ENCODE results near the gene CH25H. TPM values are rescaled to one million over a fixed set of nuclear protein-coding genes. Genes with fewer than 3 reads are reported as not detected.

Gene CH25H
- total and polyA plus RNA-seq, 10 of the 15 experiments (the other 5 are each of a cell fraction or from before 2014, with no cell fraction given): not detected

DNA sequence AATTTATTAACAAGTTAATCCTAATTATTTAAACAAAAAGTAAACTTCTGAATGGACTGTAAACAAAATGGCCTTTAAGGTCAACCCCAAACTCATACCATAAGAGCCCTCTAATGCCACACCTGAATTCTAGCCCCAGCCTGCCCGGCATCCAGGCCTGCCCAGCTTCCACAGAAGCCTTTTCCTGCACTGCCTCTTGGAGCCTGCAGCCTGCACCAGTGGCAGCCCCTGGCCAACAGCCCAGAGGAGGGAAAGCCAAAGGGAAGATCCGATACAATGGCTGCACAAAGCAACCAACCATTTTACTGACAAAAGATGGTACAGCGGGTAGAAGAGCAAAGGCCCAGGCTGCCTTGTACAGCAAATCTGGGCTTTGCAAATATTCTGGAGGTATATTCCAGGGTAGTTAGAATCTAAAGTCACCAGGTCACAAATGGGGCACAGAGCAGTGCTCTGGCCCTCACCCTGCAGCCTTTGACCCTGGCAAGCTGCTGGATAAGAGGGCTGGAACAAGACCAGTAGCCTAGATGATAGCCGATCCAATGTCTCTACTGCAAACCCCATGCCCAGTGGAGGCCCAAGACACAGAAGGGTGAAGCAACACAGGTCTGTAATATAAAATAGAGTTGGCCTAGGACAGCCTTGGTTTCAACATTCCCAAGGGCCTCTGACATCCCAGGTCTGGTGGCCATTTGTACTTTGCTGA, 12.5 kb upstream of the CH25H start (continued):
- TF ChIP-seq SRF (IDR thresholded peaks at IDR 0.05; ENCODE audit: low read depth in 2 of 2, low read length in 2 of 2): no peak
- no peak for TF ChIP-seq SUZ12 (IDR thresholded peaks at IDR 0.05; ENCODE audit: unreplicated experiment)
- no peak for TF ChIP-seq LARP7 (IDR thresholded peaks at IDR 0.05)
- TF ChIP-seq, protein P1, sequence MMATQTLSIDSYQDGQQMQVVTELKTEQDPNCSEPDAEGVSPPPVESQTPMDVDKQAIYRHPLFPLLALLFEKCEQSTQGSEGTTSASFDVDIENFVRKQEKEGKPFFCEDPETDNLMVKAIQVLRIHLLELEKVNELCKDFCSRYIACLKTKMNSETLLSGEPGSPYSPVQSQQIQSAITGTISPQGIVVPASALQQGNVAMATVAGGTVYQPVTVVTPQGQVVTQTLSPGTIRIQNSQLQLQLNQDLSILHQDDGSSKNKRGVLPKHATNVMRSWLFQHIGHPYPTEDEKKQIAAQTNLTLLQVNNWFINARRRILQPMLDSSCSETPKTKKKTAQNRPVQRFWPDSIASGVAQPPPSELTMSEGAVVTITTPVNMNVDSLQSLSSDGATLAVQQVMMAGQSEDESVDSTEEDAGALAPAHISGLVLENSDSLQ (IDR thresholded peaks at IDR 0.05): no peak
- no peak for TF ChIP-seq EED (IDR thresholded peaks at IDR 0.05; ENCODE audit: low read depth)

- H3K9ac ChIP-seq (ENCODE audit: control insufficient read depth, insufficient read depth, low read length): no peak overlapping the region
- peak; percentile 91 for FAIRE-seq
- H3K27me3 ChIP-seq (replicated peaks in 1 of 2; ENCODE audit: control insufficient read depth in 2 of 2, insufficient read depth in 2 of 2, low read length in 1 of 2): no peaks in the 10 kb centered on the region
- H3K36me3 ChIP-seq (ENCODE audit: control insufficient read depth in 2 of 2, insufficient read depth in 2 of 2, low read length in 1 of 2): peaks cover 0 to 4% of the 10 kb centered on the region in 2 experiments; a peak in 1 of 4 replicates
- H2AFZ ChIP-seq (ENCODE audit: control insufficient read depth, low read depth, low read length): no peak overlapping the region; the same call in 1 of the 2 replicates
- ChIA-PET RAD21 (ENCODE audit: unreplicated experiment) (interaction anchor here (0.7 to 2.9 kb wide), 22 partner anchors 9 to 383 kb away, joined by 3 to 21 read pairs (median 6); partner anchors contain the start of genes FAS and LIPA), CTCF (interaction anchor here (0.6 to 3.3 kb wide), 87 partner anchors 10 to 393 kb away, joined by 3 to 92 read pairs (median 5); partner anchors contain the start of genes CH25H, FAS, IFIT1 and IFIT1B), POLR2A (no interaction called here), SMC1A (ENCODE audit: uncharacterized antibody, unreplicated experiment) (interaction anchor here (0.7 to 3.3 kb wide), 41 partner anchors 10 to 381 kb away, joined by 3 to 46 read pairs (median 4); partner anchors contain the start of genes CH25H, FAS, IFIT5 and LIPA)
- no peak overlapping the region for H3K4me3 ChIP-seq
- ATAC-seq: peak; percentile 83
- peak; percentile 12 for DNase-seq (ENCODE audit: low read depth, low spot score)
- 23% methylated on average over 6 of the region's 6 CpGs for whole genome bisulfite sequencing (ENCODE audit: insufficient coverage, insufficient replicate concordance, low lambda C conversion rate, missing lambda C conversion rate)
- TF ChIP-seq CTCF (IDR thresholded peaks at IDR 0.05 in 2 of 3, conservative IDR thresholded peaks at IDR 0.05 in 1 of 3; ENCODE audit: control insufficient read depth in 2 of 3, extremely low read depth in 1 of 3, insufficient read depth in 1 of 3, low read depth in 3 of 3, low read length in 3 of 3): peak; percentile 50 to 66 (median 64)
- no peak for TF ChIP-seq ZNF384 (IDR thresholded peaks at IDR 0.05; ENCODE audit: borderline replicate concordance, low read depth, low read length)
- TF ChIP-seq STAT1 (conservative IDR thresholded peaks at IDR 0.05): no peak
- TF ChIP-seq, protein P2, sequence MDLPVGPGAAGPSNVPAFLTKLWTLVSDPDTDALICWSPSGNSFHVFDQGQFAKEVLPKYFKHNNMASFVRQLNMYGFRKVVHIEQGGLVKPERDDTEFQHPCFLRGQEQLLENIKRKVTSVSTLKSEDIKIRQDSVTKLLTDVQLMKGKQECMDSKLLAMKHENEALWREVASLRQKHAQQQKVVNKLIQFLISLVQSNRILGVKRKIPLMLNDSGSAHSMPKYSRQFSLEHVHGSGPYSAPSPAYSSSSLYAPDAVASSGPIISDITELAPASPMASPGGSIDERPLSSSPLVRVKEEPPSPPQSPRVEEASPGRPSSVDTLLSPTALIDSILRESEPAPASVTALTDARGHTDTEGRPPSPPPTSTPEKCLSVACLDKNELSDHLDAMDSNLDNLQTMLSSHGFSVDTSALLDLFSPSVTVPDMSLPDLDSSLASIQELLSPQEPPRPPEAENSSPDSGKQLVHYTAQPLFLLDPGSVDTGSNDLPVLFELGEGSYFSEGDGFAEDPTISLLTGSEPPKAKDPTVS (IDR thresholded peaks at IDR 0.05; ENCODE audit: low read depth, low read length): no peak
- TF ChIP-seq, protein P1 (IDR thresholded peaks at IDR 0.05): peak; percentile 46
- TF ChIP-seq RAD21 (IDR thresholded peaks at IDR 0.05; ENCODE audit: insufficient read depth, low read depth, low read length): peak; percentile 77
- TF ChIP-seq SMC3 (IDR thresholded peaks at IDR 0.05; ENCODE audit: borderline replicate concordance, low read length): peak; percentile 62; the same call in 1 of the 2 replicates
- peaks cover 3% of the 10 kb centered on the region; the same call in 1 of the 2 replicates for H3K4me1 ChIP-seq (ENCODE audit: control insufficient read depth, insufficient read depth, low read length)
- intact Hi-C loops (cut with micrococcal nuclease; ENCODE audit: unreplicated experiment) (loop anchor here (1.0 to 2.0 kb wide), 3 partner anchors 172 to 347 kb away; no protein-coding TSS in a partner anchor), in situ Hi-C loops (cut with MboI) (no loop called here)
- no TSS peak for BruUV-seq (replicated peaks)
- H4K20me1 ChIP-seq (ENCODE audit: control insufficient read depth, insufficient read depth): no peaks in the 10 kb centered on the region
- H3K79me2 ChIP-seq (ENCODE audit: control insufficient read depth, insufficient read depth, low read length): no peaks in the 10 kb centered on the region
- no peaks in the 10 kb centered on the region for H3K9me3 ChIP-seq (replicated peaks; ENCODE audit: control insufficient read depth, insufficient read depth, low read length)
- no peak overlapping the region for H3K27ac ChIP-seq (ENCODE audit: control insufficient read depth, insufficient read depth)
- no peak overlapping the region for H3K4me2 ChIP-seq (ENCODE audit: control insufficient read depth, insufficient read depth)
These were observed 10.2 kb upstream of the CH25H start for GRCh38 chr10:89217057-89217990.
